Measurements from ENCODE around the gene GALNT10.

Gene GALNT10

GRCh38 chr5:154331232-154331631 is 140.7 kb downstream of the GALNT10 start:
- H3K36me3 ChIP-seq (ENCODE audit: control insufficient read depth, insufficient read depth, low read length) = no peaks in the 10 kb centered on the region
- H3K4me1 ChIP-seq (ENCODE audit: control insufficient read depth, insufficient read depth, low read length) = no peaks in the 10 kb centered on the region
- no peak overlapping the region for H3K4me3 ChIP-seq (ENCODE audit: low read length)
- no peak overlapping the region for H3K9ac ChIP-seq (ENCODE audit: low read length)
- H3K27me3 ChIP-seq (ENCODE audit: control insufficient read depth, insufficient read depth, low read length) = no peaks in the 10 kb centered on the region
- no peaks in the 10 kb centered on the region for H3K9me3 ChIP-seq (ENCODE audit: control insufficient read depth, low read length)

DNA sequence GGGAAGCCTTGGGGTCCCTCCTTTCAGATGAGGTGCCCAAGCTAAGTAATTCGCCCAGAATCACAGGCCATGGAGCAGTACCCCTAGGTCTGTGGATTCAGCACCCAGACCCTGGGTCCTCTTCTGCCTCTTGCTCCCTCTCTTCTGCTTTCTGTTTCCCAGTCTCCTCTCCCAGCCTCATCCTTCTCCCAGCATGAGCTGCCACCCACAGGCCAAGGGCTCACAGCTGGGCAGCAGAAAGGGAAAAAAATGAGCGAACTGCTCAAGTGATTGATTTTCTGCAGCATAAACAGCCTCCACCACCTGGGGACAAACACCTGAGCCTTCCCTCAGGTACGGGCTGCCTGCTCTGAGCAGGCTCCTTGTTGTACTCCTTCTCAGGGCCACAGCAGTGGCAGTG is 141.4 kb downstream of the GALNT10 start:
- H3K36me3 ChIP-seq (ENCODE audit: control insufficient read depth, insufficient read depth, low read length) = no peaks in the 10 kb centered on the region
- no peaks in the 10 kb centered on the region for H3K27me3 ChIP-seq (ENCODE audit: control insufficient read depth, insufficient read depth, low read length)
- no peaks in the 10 kb centered on the region for H3K9me3 ChIP-seq (ENCODE audit: control insufficient read depth, low read length)
- H3K9ac ChIP-seq (ENCODE audit: low read length) = no peak overlapping the region
- no peak overlapping the region for H3K4me3 ChIP-seq (ENCODE audit: low read length)
- H3K4me1 ChIP-seq (ENCODE audit: control insufficient read depth, insufficient read depth, low read length) = no peaks in the 10 kb centered on the region

- H3K4me3 ChIP-seq (ENCODE audit: low read length) = no peak overlapping the region
- no peaks in the 10 kb centered on the region for H3K36me3 ChIP-seq (ENCODE audit: control insufficient read depth, insufficient read depth, low read length)
Observed at GRCh38 chr5:154332451-154332850, 141.9 kb downstream of the GALNT10 start.

DNA sequence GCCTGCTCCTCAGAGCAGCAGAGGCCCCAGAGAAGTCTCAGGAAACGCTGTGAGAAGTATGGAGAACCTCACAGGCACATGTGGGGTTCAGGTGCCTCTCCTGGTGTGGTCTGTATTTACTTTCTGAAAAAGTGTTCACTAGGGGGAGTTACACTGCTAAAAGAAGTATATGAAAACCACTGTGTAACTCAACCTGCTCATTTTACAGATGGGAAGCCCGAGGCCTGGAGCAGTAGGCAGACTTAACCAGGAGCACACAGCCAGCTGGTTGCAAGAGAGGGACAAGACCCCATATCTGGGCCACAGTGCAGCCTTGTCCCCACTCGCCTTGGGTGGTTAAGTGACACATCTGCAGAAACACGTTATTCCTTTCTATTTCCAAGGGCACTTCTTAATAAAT is 142.5 kb downstream of the GALNT10 start:
- no peaks in the 10 kb centered on the region for H3K9me3 ChIP-seq (ENCODE audit: control insufficient read depth, low read length)
- no peak overlapping the region for H3K9ac ChIP-seq (ENCODE audit: low read length)
- H3K4me3 ChIP-seq (ENCODE audit: low read length) = no peak overlapping the region
- no peaks in the 10 kb centered on the region for H3K27me3 ChIP-seq (ENCODE audit: control insufficient read depth, insufficient read depth, low read length)
- no peaks in the 10 kb centered on the region for H3K4me1 ChIP-seq (ENCODE audit: control insufficient read depth, insufficient read depth, low read length)
- H3K36me3 ChIP-seq (ENCODE audit: control insufficient read depth, insufficient read depth, low read length) = no peaks in the 10 kb centered on the region

More at GRCh38 chr5:154332451-154332850, 141.9 kb downstream of the GALNT10 start:
- no peaks in the 10 kb centered on the region for H3K27me3 ChIP-seq (ENCODE audit: control insufficient read depth, insufficient read depth, low read length)
- H3K9ac ChIP-seq (ENCODE audit: low read length) = no peak overlapping the region
- H3K4me1 ChIP-seq (ENCODE audit: control insufficient read depth, insufficient read depth, low read length) = no peaks in the 10 kb centered on the region
- H3K9me3 ChIP-seq (ENCODE audit: control insufficient read depth, low read length) = no peaks in the 10 kb centered on the region

GRCh38 chr5:154334406-154335064 is 144.0 kb downstream of the GALNT10 start:
- Histone ChIP-seq H3K4me3 (ENCODE audit: low read length) (no peak overlapping the region), H3K9ac (ENCODE audit: low read length) (no peak overlapping the region), H3K27me3 (ENCODE audit: control insufficient read depth, insufficient read depth, low read length) (no peaks in the 10 kb centered on the region), H3K36me3 (ENCODE audit: control insufficient read depth, insufficient read depth, low read length) (no peaks in the 10 kb centered on the region), H3K4me1 (ENCODE audit: control insufficient read depth, insufficient read depth, low read length) (no peaks in the 10 kb centered on the region), H3K9me3 (ENCODE audit: control insufficient read depth, low read length) (no peaks in the 10 kb centered on the region)

DNA sequence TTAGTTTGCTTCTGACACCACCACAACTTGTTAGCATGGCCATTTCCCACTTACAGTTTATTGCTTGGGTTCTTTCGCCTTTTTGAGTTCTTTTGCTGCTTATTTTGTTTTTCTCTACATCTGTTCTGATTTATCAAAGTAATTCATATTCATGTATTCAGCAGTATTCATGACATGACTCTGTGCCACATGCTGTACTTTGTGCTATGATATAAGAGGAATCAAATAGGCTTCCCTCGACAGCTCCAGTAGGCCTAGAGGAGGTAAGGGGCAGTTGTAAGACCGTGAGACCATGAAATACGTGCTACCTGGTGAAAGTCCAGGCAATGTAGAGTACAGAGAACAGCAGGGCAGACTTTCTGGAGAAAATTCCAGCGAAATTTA is 144.5 kb downstream of the GALNT10 start:
- Histone ChIP-seq H3K36me3 (ENCODE audit: control insufficient read depth, insufficient read depth, low read length) (no peaks in the 10 kb centered on the region), H3K4me3 (ENCODE audit: low read length) (no peak overlapping the region), H3K9ac (ENCODE audit: low read length) (no peak overlapping the region), H3K9me3 (ENCODE audit: control insufficient read depth, low read length) (no peaks in the 10 kb centered on the region), H3K4me1 (ENCODE audit: control insufficient read depth, insufficient read depth, low read length) (peaks cover under 1% of the 10 kb centered on the region), H3K27me3 (ENCODE audit: control insufficient read depth, insufficient read depth, low read length) (no peaks in the 10 kb centered on the region)

DNA sequence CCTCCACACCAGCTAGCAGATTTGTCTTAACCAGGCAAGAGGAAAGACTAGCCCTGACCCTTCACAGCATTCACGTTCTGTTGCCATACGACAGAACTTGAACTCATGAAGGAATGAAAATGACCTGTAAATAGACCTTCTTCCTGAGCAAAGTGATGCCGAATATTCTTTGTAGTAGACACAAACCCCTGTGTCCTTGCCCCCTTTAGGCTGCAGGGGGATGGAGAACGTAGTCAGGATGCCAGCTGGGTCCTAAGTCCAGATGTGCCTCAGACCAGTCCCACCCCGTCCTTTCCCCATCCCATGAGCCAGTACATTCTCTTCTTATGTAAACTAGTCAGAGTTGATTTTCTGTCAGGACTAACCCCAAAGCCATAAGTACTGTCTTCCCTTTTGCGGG is 151.1 kb downstream of the GALNT10 start:
- no peak overlapping the region for H3K9ac ChIP-seq (ENCODE audit: low read length)
- H3K4me3 ChIP-seq (ENCODE audit: low read length) = no peak overlapping the region
- H3K36me3 ChIP-seq (ENCODE audit: control insufficient read depth, insufficient read depth, low read length) = no peaks in the 10 kb centered on the region
- H3K27me3 ChIP-seq (ENCODE audit: control insufficient read depth, insufficient read depth, low read length) = no peaks in the 10 kb centered on the region
- peaks cover 4% of the 10 kb centered on the region for H3K4me1 ChIP-seq (ENCODE audit: control insufficient read depth, insufficient read depth, low read length)
- no peaks in the 10 kb centered on the region for H3K9me3 ChIP-seq (ENCODE audit: control insufficient read depth, low read length)

GRCh38 chr5:154342211-154342610 is 151.7 kb downstream of the GALNT10 start:
- no peaks in the 10 kb centered on the region for H3K9me3 ChIP-seq (ENCODE audit: control insufficient read depth, low read length)
- no peak overlapping the region for H3K4me3 ChIP-seq (ENCODE audit: low read length)
- H3K9ac ChIP-seq (ENCODE audit: low read length) = no peak overlapping the region
- H3K27me3 ChIP-seq (ENCODE audit: control insufficient read depth, insufficient read depth, low read length) = no peaks in the 10 kb centered on the region
- H3K36me3 ChIP-seq (ENCODE audit: control insufficient read depth, insufficient read depth, low read length) = no peaks in the 10 kb centered on the region
- H3K4me1 ChIP-seq (ENCODE audit: control insufficient read depth, insufficient read depth, low read length) = peaks cover 4% of the 10 kb centered on the region

DNA sequence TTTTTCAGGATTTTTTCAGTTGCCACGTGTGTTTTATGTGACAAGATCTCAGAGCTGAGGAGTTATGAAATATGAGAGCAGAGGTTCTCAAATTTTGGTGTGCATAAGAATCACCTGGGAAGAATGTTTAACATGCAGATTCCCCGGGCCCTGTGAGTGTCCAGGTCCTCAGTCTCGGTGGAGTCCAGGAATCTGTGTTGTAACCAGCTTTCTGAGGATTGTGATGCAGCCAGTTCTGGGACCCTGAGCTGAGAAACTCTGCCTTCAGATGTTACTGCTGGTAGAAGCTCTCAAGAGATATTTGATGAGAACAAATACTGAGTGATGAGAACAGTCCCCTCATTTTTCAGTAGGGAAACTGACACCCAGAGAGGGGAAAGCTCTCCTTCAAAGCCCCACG is 152.4 kb downstream of the GALNT10 start:
- Histone ChIP-seq H3K4me3 (ENCODE audit: low read length) (no peak overlapping the region), H3K4me1 (ENCODE audit: control insufficient read depth, insufficient read depth, low read length) (peaks cover 4% of the 10 kb centered on the region), H3K36me3 (ENCODE audit: control insufficient read depth, insufficient read depth, low read length) (no peaks in the 10 kb centered on the region), H3K9me3 (ENCODE audit: control insufficient read depth, low read length) (no peaks in the 10 kb centered on the region), H3K27me3 (ENCODE audit: control insufficient read depth, insufficient read depth, low read length) (no peaks in the 10 kb centered on the region), H3K9ac (ENCODE audit: low read length) (no peak overlapping the region)

DNA sequence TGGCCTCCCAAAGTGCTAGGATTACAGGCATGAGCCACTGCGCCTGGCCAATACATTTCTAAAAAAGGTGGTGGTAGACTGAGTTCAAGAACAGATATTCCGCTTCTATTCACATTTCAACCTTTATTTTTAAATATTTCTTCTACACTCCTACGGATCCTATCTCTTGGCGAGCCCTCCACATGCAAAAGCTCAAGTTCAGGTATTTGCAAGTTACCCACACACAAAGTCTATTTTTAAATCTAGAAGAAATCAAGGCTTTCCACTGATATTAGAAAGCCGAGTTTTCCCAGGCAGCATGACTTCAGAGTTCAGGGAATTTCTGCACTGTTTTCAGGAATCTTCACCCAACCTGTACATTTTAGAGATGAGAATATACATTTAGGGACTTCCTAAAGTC is 153.9 kb downstream of the GALNT10 start:
- Histone ChIP-seq H3K36me3 (ENCODE audit: control insufficient read depth, insufficient read depth, low read length) (no peaks in the 10 kb centered on the region), H3K9me3 (ENCODE audit: control insufficient read depth, low read length) (no peaks in the 10 kb centered on the region), H3K27me3 (ENCODE audit: control insufficient read depth, insufficient read depth, low read length) (no peaks in the 10 kb centered on the region), H3K4me1 (ENCODE audit: control insufficient read depth, insufficient read depth, low read length) (peaks cover 4% of the 10 kb centered on the region), H3K4me3 (ENCODE audit: low read length) (no peak overlapping the region), H3K9ac (ENCODE audit: low read length) (no peak overlapping the region)

DNA sequence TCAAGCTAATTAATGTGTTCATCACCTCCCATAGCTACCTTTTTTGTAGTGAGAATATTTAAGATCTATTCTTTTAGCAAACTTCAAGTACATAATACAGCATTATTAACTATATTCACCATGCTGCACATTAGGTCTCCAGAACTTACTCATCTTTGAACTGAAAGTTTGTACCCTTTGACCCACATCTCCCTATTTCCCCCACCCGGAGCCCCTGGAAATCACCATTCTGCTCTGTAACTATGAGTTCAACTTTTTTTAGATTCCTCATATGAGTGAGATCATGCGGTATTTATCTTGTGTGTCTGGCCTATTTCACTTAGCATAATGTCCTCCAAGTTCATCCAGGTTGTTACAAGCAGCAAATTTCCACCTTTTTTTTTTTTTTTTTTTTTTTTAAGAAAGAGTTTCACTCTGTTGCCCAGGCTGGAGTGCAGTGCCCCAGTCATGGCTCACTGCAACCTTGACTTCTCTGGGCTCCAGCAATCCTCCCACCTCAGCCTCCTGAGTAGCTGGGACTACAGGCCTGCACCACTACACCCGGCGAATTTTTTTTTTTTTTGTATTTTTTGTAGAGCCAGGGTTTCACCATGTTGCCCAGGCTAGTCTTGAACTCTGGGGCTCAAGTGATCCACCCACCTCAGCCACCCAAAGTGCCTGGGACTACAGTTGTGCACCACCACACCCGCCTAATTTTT is 154.9 kb downstream of the GALNT10 start:
- H3K36me3 ChIP-seq (ENCODE audit: control insufficient read depth, insufficient read depth, low read length) = no peaks in the 10 kb centered on the region
- no peaks in the 10 kb centered on the region for H3K4me1 ChIP-seq (ENCODE audit: control insufficient read depth, insufficient read depth, low read length)
- H3K9me3 ChIP-seq (ENCODE audit: control insufficient read depth, low read length) = no peaks in the 10 kb centered on the region
- H3K4me3 ChIP-seq (ENCODE audit: low read length) = no peak overlapping the region
- H3K27me3 ChIP-seq (ENCODE audit: control insufficient read depth, insufficient read depth, low read length) = no peaks in the 10 kb centered on the region
- H3K9ac ChIP-seq (ENCODE audit: low read length) = no peak overlapping the region

DNA sequence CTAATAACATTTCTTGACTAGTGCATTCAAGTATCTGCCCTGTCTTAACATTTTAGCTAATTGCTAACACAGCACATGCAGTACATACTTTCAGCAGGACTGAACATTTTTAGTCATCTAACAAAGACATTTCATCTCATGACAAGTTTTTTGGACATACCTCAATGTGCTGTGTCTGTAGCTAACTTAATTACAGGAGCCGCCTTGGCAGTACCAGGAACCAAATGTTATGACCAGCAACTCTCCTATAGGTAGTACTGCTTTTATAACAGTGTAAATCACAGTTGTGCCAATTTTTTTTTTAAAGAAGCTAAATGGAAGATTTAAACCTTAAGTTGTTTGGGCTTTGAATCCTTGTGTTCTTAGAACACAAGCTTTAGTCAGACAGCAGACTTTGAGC is 155.9 kb downstream of the GALNT10 start:
- no peaks in the 10 kb centered on the region for H3K9me3 ChIP-seq (ENCODE audit: control insufficient read depth, low read length)
- H3K9ac ChIP-seq (ENCODE audit: low read length) = no peak overlapping the region
- no peaks in the 10 kb centered on the region for H3K27me3 ChIP-seq (ENCODE audit: control insufficient read depth, insufficient read depth, low read length)
- no peaks in the 10 kb centered on the region for H3K36me3 ChIP-seq (ENCODE audit: control insufficient read depth, insufficient read depth, low read length)
- H3K4me1 ChIP-seq (ENCODE audit: control insufficient read depth, insufficient read depth, low read length) = no peaks in the 10 kb centered on the region
- H3K4me3 ChIP-seq (ENCODE audit: low read length) = no peak overlapping the region

All from mucosa of stomach (tissue), 1 donor.